AG04450 (cell line): ENCODE measurements around the gene SAV1. TPM values are rescaled to one million over a fixed set of nuclear protein-coding genes. Genes with fewer than 3 reads are reported as not detected.

ENCODE experiments used
- CTCF ChIA-PET: fragments of 300-600, 350-600 bp; formaldehyde crosslinking; extraction: SDS; loops from one replicate; lab custom pipeline; 2022; ENCODE audit warnings: antibody characterized with exemption, inconsistent platforms; lab: Charles Lee
- POLR2A ChIA-PET: fragments of 350-600 bp; formaldehyde crosslinking; extraction: SDS; loops from one replicate; lab custom pipeline; 2021; ENCODE audit warnings: antibody characterized with exemption, inconsistent platforms; lab: Yijun Ruan, JAX
- DNase-seq: peaks from one replicate; pipeline ENCODE4 v3.0.0-alpha.2; 2011; ENCODE audit warnings: low read depth, low spot score
- H3K27ac ChIP-seq: one replicate; pipeline ENCODE4 v1.5.1; 2012; ENCODE audit warnings: low read depth, low read length, control low read depth
- H3K27me3 ChIP-seq: one replicate; pipeline ENCODE4 v1.6.0; 2012; ENCODE audit warnings: low read length; ENCODE audit not compliant: control insufficient read depth, insufficient read depth
- H3K4me3 ChIP-seq: 2 replicates; pipeline ENCODE4 v1.5.1; 2011; ENCODE audit warnings: mild to moderate bottlenecking, low read depth, low read length, control low read depth
- H3K9me3 ChIP-seq: 2 replicates; pipeline ENCODE4 v1.5.1; 2012; ENCODE audit warnings: low read length; ENCODE audit not compliant: control insufficient read depth, insufficient read depth
- polyA plus RNA-seq: library from polyadenylated mRNA; depleted of rRNA; stranded (reverse); fragments of >200 nt; gene quantifications from 2 replicates; pipeline ENCODE4 v1.2.3, GENCODE V29; 2011
- TF ChIP-seq, protein P1 (sequence below): IDR thresholded peaks from 2 replicates; pipeline ENCODE4 v1.5.1; 2011; ENCODE audit warnings: low read depth, low read length, control low read depth, inconsistent platforms

The SAV1 gene
- polyA plus RNA-seq, 1 experiment, result 33.8 TPM

DNA sequence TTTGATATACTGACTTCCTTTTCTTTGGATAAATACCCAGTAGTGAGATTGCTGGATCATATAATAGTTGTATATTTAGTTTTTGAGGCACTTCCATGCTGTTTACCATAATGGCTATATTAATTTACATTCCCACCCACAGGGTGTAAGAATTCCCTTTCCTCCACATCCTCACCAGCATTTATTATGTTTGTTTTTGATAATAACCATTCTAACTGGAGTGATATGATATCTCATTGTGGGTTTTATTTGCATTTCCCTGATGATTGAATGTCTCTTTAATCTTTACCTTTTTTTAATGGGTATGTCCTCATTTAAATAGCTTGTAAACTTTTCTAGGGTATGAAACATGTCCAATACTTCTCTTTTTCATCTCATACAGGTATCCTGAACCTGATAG, 11.6 kb upstream of the SAV1 start:
- no peaks in the 10 kb centered on the region for H3K27me3 ChIP-seq
- H3K27ac ChIP-seq, result no peak overlapping the region
- ChIA-PET POLR2A (no interaction called here), CTCF (interaction anchor here (0.7 kb wide), 1 partner anchor 450 kb away, joined by 3 read pairs; no protein-coding TSS in a partner anchor)
- DNase-seq, result no peak
- H3K9me3 ChIP-seq, result no peaks in the 10 kb centered on the region
- TF ChIP-seq, protein P1, sequence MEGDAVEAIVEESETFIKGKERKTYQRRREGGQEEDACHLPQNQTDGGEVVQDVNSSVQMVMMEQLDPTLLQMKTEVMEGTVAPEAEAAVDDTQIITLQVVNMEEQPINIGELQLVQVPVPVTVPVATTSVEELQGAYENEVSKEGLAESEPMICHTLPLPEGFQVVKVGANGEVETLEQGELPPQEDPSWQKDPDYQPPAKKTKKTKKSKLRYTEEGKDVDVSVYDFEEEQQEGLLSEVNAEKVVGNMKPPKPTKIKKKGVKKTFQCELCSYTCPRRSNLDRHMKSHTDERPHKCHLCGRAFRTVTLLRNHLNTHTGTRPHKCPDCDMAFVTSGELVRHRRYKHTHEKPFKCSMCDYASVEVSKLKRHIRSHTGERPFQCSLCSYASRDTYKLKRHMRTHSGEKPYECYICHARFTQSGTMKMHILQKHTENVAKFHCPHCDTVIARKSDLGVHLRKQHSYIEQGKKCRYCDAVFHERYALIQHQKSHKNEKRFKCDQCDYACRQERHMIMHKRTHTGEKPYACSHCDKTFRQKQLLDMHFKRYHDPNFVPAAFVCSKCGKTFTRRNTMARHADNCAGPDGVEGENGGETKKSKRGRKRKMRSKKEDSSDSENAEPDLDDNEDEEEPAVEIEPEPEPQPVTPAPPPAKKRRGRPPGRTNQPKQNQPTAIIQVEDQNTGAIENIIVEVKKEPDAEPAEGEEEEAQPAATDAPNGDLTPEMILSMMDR, result no peak
- H3K4me3 ChIP-seq, result no peak overlapping the region

GRCh38 chr14:50678163-50678562, 10.1 kb upstream of the SAV1 start:
- Histone ChIP-seq H3K4me3 (no peak overlapping the region), H3K27me3 (no peaks in the 10 kb centered on the region), H3K9me3 (no peaks in the 10 kb centered on the region), H3K27ac (peak overlapping the region; percentile 41)
- TF ChIP-seq, protein P1, result no peak
- ChIA-PET POLR2A (interaction anchor here (0.6 to 2.4 kb wide), 3 partner anchors 10 to 85 kb away, joined by 3 to 8 read pairs (median 4); partner anchors contain the start of gene SAV1), CTCF (interaction anchor here (2.1 kb wide), 2 partner anchors 36 to 135 kb away, joined by 4 to 9 read pairs; no protein-coding TSS in a partner anchor)
- no peak for DNase-seq

DNA sequence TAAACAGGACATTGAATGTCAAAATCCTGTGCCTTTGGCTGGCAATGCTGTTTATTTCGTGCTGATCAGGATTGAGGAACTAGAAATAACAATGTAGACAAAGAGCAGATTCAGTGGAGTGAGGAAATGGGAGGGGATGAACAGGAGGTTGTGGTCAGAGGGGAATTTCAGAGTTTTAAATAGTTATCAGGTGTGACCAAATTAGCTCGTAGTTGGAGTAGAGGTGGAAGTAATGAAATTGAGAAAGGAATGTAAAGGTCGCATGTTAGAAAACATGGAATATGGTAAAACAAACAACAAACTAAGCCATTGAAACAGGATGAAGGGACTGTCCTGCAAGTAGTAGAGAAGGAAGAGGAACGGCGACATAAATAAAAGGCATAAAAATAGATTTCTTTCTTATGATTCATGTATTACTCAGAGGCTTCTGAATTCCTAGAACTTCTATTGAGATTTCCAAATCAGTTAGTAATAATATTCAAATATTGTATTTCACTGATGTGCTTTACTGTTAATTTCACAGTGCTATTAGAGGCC, 9.5 kb upstream of the SAV1 start:
- H3K27ac ChIP-seq, result peak overlapping the region; percentile 11
- TF ChIP-seq, protein P1, result no peak
- no peaks in the 10 kb centered on the region for H3K27me3 ChIP-seq
- DNase-seq, result no peak
- no peaks in the 10 kb centered on the region for H3K9me3 ChIP-seq
- POLR2A ChIA-PET, result interaction anchor here (0.6 to 2.4 kb wide), 3 partner anchors 9 to 86 kb away, joined by 3 to 8 read pairs (median 4); partner anchors contain the start of gene SAV1
- CTCF ChIA-PET, result interaction anchor here (0.8 to 2.1 kb wide), 3 partner anchors 37 to 135 kb away, joined by 3 to 9 read pairs (median 4); no protein-coding TSS in a partner anchor
- H3K4me3 ChIP-seq, result no peak overlapping the region

DNA sequence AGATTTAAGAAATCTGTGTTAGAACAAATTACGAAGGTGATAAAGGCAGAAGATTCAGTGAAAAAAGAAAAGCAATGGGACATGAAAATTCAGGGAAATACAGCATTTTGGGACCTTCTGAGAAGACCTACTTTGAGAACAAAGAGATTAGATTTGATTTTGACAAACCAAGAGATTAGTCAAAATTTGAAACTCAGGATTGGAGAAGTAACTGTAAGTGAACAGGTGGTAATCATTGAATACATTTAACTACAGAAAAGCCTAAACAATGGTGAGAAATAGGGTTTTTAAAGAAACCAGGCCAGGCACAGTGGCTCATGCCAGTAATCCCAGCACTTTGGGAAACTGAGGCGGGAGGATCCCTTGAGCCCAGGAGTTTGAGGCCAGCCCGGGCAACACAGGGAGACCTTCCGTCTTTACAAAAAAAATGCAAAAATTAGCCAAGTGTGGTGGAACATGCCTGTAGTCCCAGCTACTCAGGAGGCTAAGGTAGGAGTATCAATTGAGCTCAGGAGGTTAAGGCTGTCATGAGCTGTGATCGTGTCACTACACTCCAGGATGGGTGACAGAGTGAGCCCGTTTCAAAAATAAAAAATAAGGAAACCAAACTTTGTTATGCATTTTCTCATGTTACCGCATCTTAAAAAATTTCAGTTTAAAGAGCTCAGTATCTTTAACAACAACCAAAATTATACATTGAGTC, 8.9 kb upstream of the SAV1 start:
- DNase-seq, result no peak
- Histone ChIP-seq H3K27ac (peak overlapping the region; percentile 53), H3K27me3 (no peaks in the 10 kb centered on the region), H3K9me3 (no peaks in the 10 kb centered on the region), H3K4me3 (no peak overlapping the region)
- CTCF ChIA-PET, result interaction anchor here (0.6 to 2.1 kb wide), 4 partner anchors 20 to 134 kb away, joined by 3 to 9 read pairs (median 4); no protein-coding TSS in a partner anchor
- POLR2A ChIA-PET, result interaction anchor here (1.2 to 2.4 kb wide), 2 partner anchors 8 to 87 kb away, joined by 3 to 8 read pairs; partner anchors contain the start of gene SAV1
- TF ChIP-seq, protein P1, result no peak
